Fibroblast of lung (primary cell): ENCODE results near the gene USP6NL. TPM values are rescaled to one million over a fixed set of nuclear protein-coding genes. Genes with fewer than 3 reads are reported as not detected.
"Not testable (repeated sequence)": the region's sequence is repeated elsewhere in the genome, so short reads cannot be mapped to it uniquely, and the experiment has no call there.

Experiments used
- DNase-seq, 2 donors: peaks; one replicate each; pipeline versions ENCODE4 v3.0.0 to v3.0.0-alpha.2; 2010; ENCODE audit warnings: low read depth in 2 of 2
- H2AFZ ChIP-seq: 2 replicates; pipeline ENCODE4 v1.5.1; 2012; ENCODE audit warnings: low read length, control low read depth, inconsistent platforms
- H3K27ac ChIP-seq: 2 replicates; pipeline ENCODE4 v1.5.1; 2011; ENCODE audit warnings: low read length, control low read depth; ENCODE audit not compliant: insufficient read depth
- H3K27me3 ChIP-seq: 2 replicates; pipeline ENCODE4 v1.5.1; 2011; ENCODE audit warnings: mild to moderate bottlenecking, low read length; ENCODE audit not compliant: control insufficient read depth, insufficient read depth
- H3K36me3 ChIP-seq: 2 replicates; pipeline ENCODE4 v1.5.1; 2011; ENCODE audit warnings: low read length; ENCODE audit not compliant: control insufficient read depth, insufficient read depth
- H3K4me1 ChIP-seq: 2 replicates; pipeline ENCODE4 v1.5.1; 2011; ENCODE audit warnings: low read length; ENCODE audit not compliant: control insufficient read depth, insufficient read depth; ENCODE audit errors: extremely low read depth
- H3K4me2 ChIP-seq: 2 replicates; pipeline ENCODE4 v1.5.1; 2011; ENCODE audit warnings: low read length, control low read depth; ENCODE audit not compliant: insufficient read depth; ENCODE audit errors: extremely low read depth
- H3K4me3 ChIP-seq, 4 experiments: fragments of 200-600 bp in 1 of 4; sonication (generic) in 1 of 4; replicated peaks in 1 of 4; 2 replicates each; pipeline ENCODE4 v1.5.1; 2011 to 2016; ENCODE audit warnings: low read length in 4 of 4, low read depth in 3 of 4, mild to moderate bottlenecking in 3 of 4, control low read depth in 2 of 4, inconsistent platforms in 1 of 4, mixed read lengths in 1 of 4; ENCODE audit not compliant: insufficient read depth in 1 of 4; ENCODE audit errors: control extremely low read depth in 1 of 4
- H3K79me2 ChIP-seq: 2 replicates; pipeline ENCODE4 v1.5.1; 2012; ENCODE audit warnings: mild to moderate bottlenecking, low read length, inconsistent platforms; ENCODE audit not compliant: control insufficient read depth, insufficient read depth
- H3K9ac ChIP-seq: 2 replicates; pipeline ENCODE4 v1.5.1; 2011; ENCODE audit warnings: mild to moderate bottlenecking, low read length, control low read depth; ENCODE audit not compliant: insufficient read depth
- H3K9me3 ChIP-seq: 2 replicates; pipeline ENCODE4 v1.5.1; 2012; ENCODE audit warnings: low read depth, low read length; ENCODE audit not compliant: control insufficient read depth, insufficient read depth
- H4K20me1 ChIP-seq: 2 replicates; pipeline ENCODE4 v1.5.1; 2011; ENCODE audit warnings: low read length; ENCODE audit not compliant: control insufficient read depth, insufficient read depth; ENCODE audit errors: extremely low read depth
- CTCF ChIP-seq, 2 donors: IDR thresholded peaks in 1 of 2; conservative IDR thresholded peaks in 1 of 2; 1 replicate in 1 of 2; 2 replicates in 1 of 2; pipeline ENCODE4 v1.5.1; 2011 to 2012; ENCODE audit warnings: low read length in 2 of 2, control low read depth in 1 of 2, inconsistent platforms in 1 of 2, low read depth in 1 of 2, mild to moderate bottlenecking in 1 of 2
- EZH2 ChIP-seq: IDR thresholded peaks from 2 replicates; pipeline ENCODE4 v1.5.1; 2012; ENCODE audit warnings: low read length, control low read depth, mild to moderate bottlenecking; ENCODE audit errors: missing control alignments
- polyA plus RNA-seq, 2 donors: library from polyadenylated mRNA; depleted of rRNA in 1 of 2; stranded (reverse) in 1 of 2; unstranded in 1 of 2; fragments of >200 nt; gene quantifications; 2 replicates each; pipeline ENCODE4 v1.2.1, GENCODE V29; 2011 to 2012; ENCODE audit warnings: missing spikeins in 1 of 2
- total RNA-seq: library from RNA; depleted of rRNA; stranded (reverse); fragments of >200 nt; gene quantifications from 2 replicates; pipeline ENCODE4 v1.2.1, GENCODE V29; 2014

The USP6NL gene
- total and polyA plus RNA-seq, 2 donors (not counting 1 experiment from before 2014, with no cell fraction given) = 8.9 to 13.4 TPM

- no peak overlapping the region for H3K4me3 ChIP-seq
- no peak for TF ChIP-seq CTCF (conservative IDR thresholded peaks at IDR 0.05 in 1 of 2, IDR thresholded peaks at IDR 0.05 in 1 of 2; ENCODE audit: low read depth in 1 of 2, low read length in 2 of 2)
- no peak for TF ChIP-seq EZH2
- H3K4me1 ChIP-seq = no peaks in the 10 kb centered on the region
- H3K27me3 ChIP-seq = peaks cover 3% of the 10 kb centered on the region
- H3K9ac ChIP-seq = no peak overlapping the region
- no peak overlapping the region for H3K4me2 ChIP-seq
- no peaks in the 10 kb centered on the region for H3K79me2 ChIP-seq
- DNase-seq = no peak
- no peaks in the 10 kb centered on the region for H4K20me1 ChIP-seq
- H3K27ac ChIP-seq = no peak overlapping the region
- no peak overlapping the region for H2AFZ ChIP-seq
- H3K9me3 ChIP-seq = no peaks in the 10 kb centered on the region
- no peaks in the 10 kb centered on the region for H3K36me3 ChIP-seq
These were observed 173.9 kb downstream of the USP6NL start for GRCh38 chr10:11437391-11438142.

- not testable (repeated sequence) for H3K27me3 ChIP-seq, H3K4me2 ChIP-seq, H2AFZ ChIP-seq, H3K4me3 ChIP-seq, H3K36me3 ChIP-seq, H4K20me1 ChIP-seq, H3K27ac ChIP-seq, DNase-seq, H3K79me2 ChIP-seq, H3K4me1 ChIP-seq, H3K9ac ChIP-seq, H3K9me3 ChIP-seq
These were observed 175.0 kb downstream of the USP6NL start for GRCh38 chr10:11436445-11436844.

GRCh38 chr10:11435581-11435981 lies 175.9 kb downstream of the USP6NL start:
- no peaks in the 10 kb centered on the region for H3K79me2 ChIP-seq
- no peak overlapping the region for H3K27ac ChIP-seq
- TF ChIP-seq CTCF (conservative IDR thresholded peaks at IDR 0.05 in 1 of 2, IDR thresholded peaks at IDR 0.05 in 1 of 2; ENCODE audit: low read depth in 1 of 2, low read length in 2 of 2) (no peak), EZH2 (no peak)
- no peaks in the 10 kb centered on the region for H3K4me1 ChIP-seq
- DNase-seq = no peak
- H3K27me3 ChIP-seq = peaks cover 3% of the 10 kb centered on the region
- H3K4me3 ChIP-seq = no peak overlapping the region
- H4K20me1 ChIP-seq = no peaks in the 10 kb centered on the region
- H3K9ac ChIP-seq = no peak overlapping the region
- no peaks in the 10 kb centered on the region for H3K36me3 ChIP-seq
- no peak overlapping the region for H3K4me2 ChIP-seq
- no peaks in the 10 kb centered on the region for H3K9me3 ChIP-seq
- H2AFZ ChIP-seq = no peak overlapping the region
